GM23338 (cell line): ENCODE measurements around the gene DTX1. TPM values are rescaled to one million over a fixed set of nuclear protein-coding genes. Genes with fewer than 3 reads are reported as not detected.

ENCODE experiments used
- ATAC-seq: fragments of 200-7000 bp; cut with Tn5 transposase; 3 replicates; pipeline ENCODE4 v1.9.1; 2020
- DNase-seq: peaks from one replicate; pipeline ENCODE4 v3.0.0-alpha.2; 2015; ENCODE audit warnings: low spot score
- H2AFZ ChIP-seq: fragments of 200-600 bp; sonication (generic); 2 replicates; pipeline ENCODE4 v1.8.0; 2016; ENCODE audit warnings: antibody characterized with exemption, mild to moderate bottlenecking, moderate library complexity
- H3F3A ChIP-seq: fragments of 200-600 bp; sonication (generic); replicated peaks from 2 replicates; pipeline ENCODE4 v1.8.0; 2017; ENCODE audit warnings: antibody characterized with exemption, mixed run types, low read depth
- H3K27ac ChIP-seq: fragments of 200-600 bp; sonication (generic); 2 replicates; pipeline ENCODE4 v1.6.1; 2016; ENCODE audit warnings: low read depth
- H3K27me3 ChIP-seq: fragments of 200-600 bp; sonication (generic); 2 replicates; pipeline ENCODE4 v1.8.0; 2016; ENCODE audit warnings: mild to moderate bottlenecking, mixed run types, moderate library complexity; ENCODE audit not compliant: insufficient read depth
- H3K36me3 ChIP-seq: fragments of 200-600 bp; sonication (generic); 2 replicates; pipeline ENCODE4 v1.8.0; 2016; ENCODE audit warnings: mild to moderate bottlenecking; ENCODE audit not compliant: insufficient read depth
- H3K4me1 ChIP-seq: fragments of 200-600 bp; sonication (generic); 2 replicates; pipeline ENCODE4 v1.8.0; 2016; ENCODE audit warnings: mild to moderate bottlenecking, moderate library complexity; ENCODE audit not compliant: insufficient read depth
- H3K4me2 ChIP-seq: fragments of 200-600 bp; sonication (generic); 2 replicates; pipeline ENCODE4 v1.7.1; 2017; ENCODE audit warnings: mixed run types
- H3K4me3 ChIP-seq: fragments of 200-600 bp; sonication (generic); 2 replicates; pipeline ENCODE4 v1.6.1; 2016; ENCODE audit warnings: mixed run types
- H3K79me2 ChIP-seq: fragments of 200-600 bp; sonication (generic); replicated peaks from 2 replicates; pipeline ENCODE4 v1.8.0; 2017; ENCODE audit warnings: mild to moderate bottlenecking; ENCODE audit not compliant: insufficient read depth
- H3K9me2 ChIP-seq: fragments of 200-600 bp; sonication (generic); 2 replicates; pipeline ENCODE4 v1.8.0; 2017; ENCODE audit not compliant: insufficient read depth
- H4K20me1 ChIP-seq: fragments of 200-600 bp; sonication (generic); replicated peaks from 2 replicates; pipeline ENCODE4 v1.8.0; 2017; ENCODE audit warnings: mild to moderate bottlenecking; ENCODE audit not compliant: insufficient read depth
- H3K27ac Mint-ChIP-seq: 2 replicates; pipeline ENCODE4 v1.8.0; 2020; ENCODE audit warnings: inconsistent platforms, mild to moderate bottlenecking, moderate library complexity, mixed read lengths
- H3K27me3 Mint-ChIP-seq: 3 replicates; pipeline ENCODE4 v1.8.0; 2022; ENCODE audit warnings: low read depth, mild to moderate bottlenecking, moderate library complexity, mixed read lengths, inconsistent platforms; ENCODE audit not compliant: insufficient read depth, poor library complexity
- H3K36me3 Mint-ChIP-seq: 3 replicates; pipeline ENCODE4 v1.8.0; 2021; ENCODE audit warnings: low read depth, mild to moderate bottlenecking, inconsistent platforms, moderate library complexity, mixed read lengths
- H3K4me1 Mint-ChIP-seq: 3 replicates; pipeline ENCODE4 v1.8.0; 2020; ENCODE audit warnings: mild to moderate bottlenecking, inconsistent platforms, mixed read lengths
- H3K4me3 Mint-ChIP-seq: 3 replicates; pipeline ENCODE4 v1.8.0; 2021; ENCODE audit warnings: moderate library complexity, mild to moderate bottlenecking, inconsistent platforms, mixed read lengths
- H3K9me3 Mint-ChIP-seq: 3 replicates; pipeline ENCODE4 v1.8.0; 2020; ENCODE audit warnings: moderate library complexity, mild to moderate bottlenecking, inconsistent platforms, mixed read lengths
- CREB1 ChIP-seq: fragments of 250-450 bp; sonication (Bioruptor Pico); IDR thresholded peaks from 2 replicates; pipeline ENCODE4 v1.5.0; 2020; ENCODE audit warnings: low read depth, mild to moderate bottlenecking, moderate library complexity
- CTCF ChIP-seq, 2 experiments: fragments of 200-600 bp in 1 of 2; sonication (generic) in 1 of 2; conservative IDR thresholded peaks; 2 replicates each; pipeline versions ENCODE4 v1.5.1 to v1.6.1; 2016 to 2017; ENCODE audit warnings: antibody characterized with exemption in 2 of 2, low read depth in 2 of 2, mild to moderate bottlenecking in 2 of 2, moderate library complexity in 1 of 2
- ETS1 ChIP-seq: IDR thresholded peaks from 2 replicates; pipeline ENCODE4 v1.6.1; 2016; ENCODE audit warnings: antibody characterized with exemption
- EZH2 ChIP-seq: fragments of 200-600 bp; sonication (generic); IDR thresholded peaks from one replicate; pipeline ENCODE4 v1.8.0; 2017; ENCODE audit warnings: antibody characterized with exemption, mild to moderate bottlenecking, low read depth; ENCODE audit not compliant: unreplicated experiment
- EZH2phosphoT487 ChIP-seq: fragments of 200-600 bp; sonication (generic); IDR thresholded peaks from one replicate; pipeline ENCODE4 v1.8.1; 2018; ENCODE audit warnings: antibody characterized with exemption; ENCODE audit not compliant: unreplicated experiment
- JUNB ChIP-seq: IDR thresholded peaks from one replicate; pipeline ENCODE4 v1.6.1; 2016; ENCODE audit warnings: antibody characterized with exemption; ENCODE audit not compliant: unreplicated experiment
- NANOG ChIP-seq: IDR thresholded peaks from 2 replicates; pipeline ENCODE4 v1.6.1; 2016; ENCODE audit warnings: antibody characterized with exemption, borderline replicate concordance
- POLR2AphosphoS5 ChIP-seq: IDR thresholded peaks from 2 replicates; pipeline ENCODE4 v1.6.1; 2016; ENCODE audit warnings: antibody characterized with exemption, low read depth
- REST ChIP-seq: IDR thresholded peaks from one replicate; pipeline ENCODE4 v1.6.1; 2018; ENCODE audit warnings: antibody characterized with exemption; ENCODE audit not compliant: unreplicated experiment
- STAT1 ChIP-seq: IDR thresholded peaks from one replicate; pipeline ENCODE4 v1.6.1; 2016; ENCODE audit warnings: antibody characterized with exemption; ENCODE audit not compliant: unreplicated experiment
- ZNF114 ChIP-seq: fragments of 250-450 bp; sonication (Bioruptor Pico); IDR thresholded peaks from 2 replicates; pipeline ENCODE4 v1.5.0; 2020; ENCODE audit warnings: mild to moderate bottlenecking, moderate library complexity
- ZNF331 ChIP-seq: fragments of 250-450 bp; sonication (Bioruptor Pico); IDR thresholded peaks from 2 replicates; pipeline ENCODE4 v1.5.0; 2020; ENCODE audit warnings: low read depth, mild to moderate bottlenecking, moderate library complexity
- ZNF462 ChIP-seq: fragments of 250-450 bp; sonication (Bioruptor Pico); IDR thresholded peaks from 2 replicates; pipeline ENCODE4 v1.5.0; 2020; ENCODE audit warnings: mild to moderate bottlenecking, moderate library complexity
- polyA plus RNA-seq: library from polyadenylated mRNA; unstranded; fragments of >200 nt; fragmentation: Nextera tagmentation; extraction: Ambion mirVana; gene quantifications from 2 replicates; pipeline ENCODE4 v1.2.1, GENCODE V29; 2016
- total RNA-seq: library from RNA; depleted of rRNA; stranded (reverse); fragments of >200 nt; shearing (Covaris generic); gene quantifications from 2 replicates; pipeline ENCODE4 v1.2.3, GENCODE V29; 2014

Gene DTX1
- total and polyA plus RNA-seq, 2 experiments from 2014 or later: 1.6 to 9.0 TPM

GRCh38 chr12:113021500-113021899 lies 35.0 kb upstream of the DTX1 start:
- Histone ChIP-seq H3K4me3 (no peak overlapping the region), H3K9me2 (no peaks in the 10 kb centered on the region), H3K79me2 (no peaks in the 10 kb centered on the region), H3K4me2 (no peak overlapping the region), H3F3A (no peaks in the 10 kb centered on the region), H4K20me1 (no peaks in the 10 kb centered on the region), H3K36me3 (no peaks in the 10 kb centered on the region), H2AFZ (no peak overlapping the region), H3K4me1 (no peaks in the 10 kb centered on the region), H3K27ac (no peak overlapping the region), H3K27me3 (no peaks in the 10 kb centered on the region)
- Mint-ChIP-seq H3K36me3 (no peaks in the 10 kb centered on the region), H3K9me3 (peaks cover 5% of the 10 kb centered on the region; the same call in 2 of the 3 replicates), H3K27ac (no peak overlapping the region), H3K27me3 (no peaks in the 10 kb centered on the region), H3K4me3 (no peak overlapping the region), H3K4me1 (no peaks in the 10 kb centered on the region)
- no peak for DNase-seq
- no peak for ATAC-seq
- TF ChIP-seq CTCF (conservative IDR thresholded peaks at IDR 0.05; ENCODE audit: low read depth in 2 of 2): no peak
- TF ChIP-seq ZNF331 (CRISPR knock-in tag): no peak
- TF ChIP-seq NANOG: no peak
- no peak for TF ChIP-seq EZH2phosphoT487
- TF ChIP-seq REST: no peak
- TF ChIP-seq EZH2: no peak
- no peak for TF ChIP-seq ZNF462 (CRISPR knock-in tag)
- no peak for TF ChIP-seq ETS1
- no peak for TF ChIP-seq CREB1
- TF ChIP-seq JUNB: no peak
- TF ChIP-seq STAT1: no peak
- no peak for TF ChIP-seq POLR2AphosphoS5
- TF ChIP-seq ZNF114 (CRISPR knock-in tag): no peak
